ENCODE data around the gene TSGA10IP.

The TSGA10IP gene

GRCh38 chr11:65899356-65900124 is 45.7 kb upstream of the TSGA10IP start:
- no peak for TF ChIP-seq CTCF (IDR thresholded peaks at IDR 0.05; ENCODE audit: unreplicated experiment in 3 of 3)
- Mint-ChIP-seq H3K36me3 (ENCODE audit: low read depth) (no peaks in the 10 kb centered on the region), H3K27ac (no peak overlapping the region), H3K4me3 (peak overlapping the region; percentile 55 to 71 (median 68)), H3K4me1 (peaks cover 8% of the 10 kb centered on the region), H3K9me3 (no peaks in the 10 kb centered on the region), H3K27me3 (ENCODE audit: low read depth) (peaks cover 92% of the 10 kb centered on the region)

- Mint-ChIP-seq H3K36me3 (ENCODE audit: low read depth) (no peaks in the 10 kb centered on the region), H3K27me3 (ENCODE audit: low read depth) (peaks cover 93% of the 10 kb centered on the region), H3K27ac (no peak within 1 kb of the TSS), H3K4me1 (peaks cover 8% of the 10 kb centered on the region), H3K9me3 (no peaks in the 10 kb centered on the region), H3K4me3 (peak within 1 kb of the TSS; percentile 71 to 75 (median 74))
- TF ChIP-seq CTCF (IDR thresholded peaks at IDR 0.05; ENCODE audit: unreplicated experiment in 3 of 3) = no peak
Measured at GRCh38 chr11:65900125-65900898, 45.0 kb upstream of the TSGA10IP start, which contains the start of gene FOSL1. Gene FOSL1, minus strand, starts transcription at chr11:65900388. Its CDS starts 49 bp downstream, at chr11:65900339.

GRCh38 chr11:65900899-65901180 is 44.4 kb upstream of the TSGA10IP start:
- Mint-ChIP-seq H3K4me3 (peak overlapping the region; percentile 71 to 75 (median 74)), H3K27ac (no peak overlapping the region), H3K36me3 (ENCODE audit: low read depth) (no peaks in the 10 kb centered on the region), H3K4me1 (peaks cover 8% of the 10 kb centered on the region), H3K27me3 (ENCODE audit: low read depth) (peaks cover 91% of the 10 kb centered on the region), H3K9me3 (no peaks in the 10 kb centered on the region)
- no peak for TF ChIP-seq CTCF (IDR thresholded peaks at IDR 0.05; ENCODE audit: unreplicated experiment in 3 of 3)

GRCh38 chr11:65903068-65903481 is 42.2 kb upstream of the TSGA10IP start:
- TF ChIP-seq CTCF (IDR thresholded peaks at IDR 0.05; ENCODE audit: unreplicated experiment in 3 of 3) = no peak

GRCh38 chr11:65903715-65904114 is 41.6 kb upstream of the TSGA10IP start:
- Mint-ChIP-seq H3K4me3 (no peak overlapping the region), H3K27ac (no peak overlapping the region), H3K27me3 (ENCODE audit: low read depth) (peaks cover 85% of the 10 kb centered on the region), H3K4me1 (peaks cover 6% of the 10 kb centered on the region), H3K36me3 (ENCODE audit: low read depth) (no peaks in the 10 kb centered on the region), H3K9me3 (no peaks in the 10 kb centered on the region)
- no peak for TF ChIP-seq CTCF (IDR thresholded peaks at IDR 0.05; ENCODE audit: unreplicated experiment in 3 of 3)

More at GRCh38 chr11:65903068-65903481, 42.2 kb upstream of the TSGA10IP start:
- H3K9me3 Mint-ChIP-seq = no peaks in the 10 kb centered on the region
- no peak overlapping the region for H3K4me3 Mint-ChIP-seq
- no peak overlapping the region for H3K27ac Mint-ChIP-seq
- peaks cover 85% of the 10 kb centered on the region for H3K27me3 Mint-ChIP-seq (ENCODE audit: low read depth)
- H3K36me3 Mint-ChIP-seq (ENCODE audit: low read depth) = no peaks in the 10 kb centered on the region
- H3K4me1 Mint-ChIP-seq = peaks cover 8% of the 10 kb centered on the region
